GM19468 (cell line): ENCODE measurements around the gene ADARB2.

Source experiments
- ATAC-seq: cut with Tn5 transposase; IDR thresholded peaks from one replicate; pipeline ENCODE4 v1.9.1; 2021; ENCODE audit warnings: mild to moderate bottlenecking, moderate library complexity, moderate number of reproducible peaks; ENCODE audit not compliant: unreplicated experiment; ENCODE audit errors: extremely low read depth

Gene ADARB2

GRCh38 chr10:1149793-1150637 lies 587.3 kb downstream of the ADARB2 start:
- no peak for ATAC-seq

GRCh38 chr10:1148855-1149605 lies 588.3 kb downstream of the ADARB2 start:
- no peak for ATAC-seq

- no peak for ATAC-seq
Measured at GRCh38 chr10:1147810-1148209, 589.5 kb downstream of the ADARB2 start.

GRCh38 chr10:1142596-1142995 lies 594.7 kb downstream of the ADARB2 start:
- no peak for ATAC-seq

- ATAC-seq, result no peak
Measured at GRCh38 chr10:1141701-1142100, 595.6 kb downstream of the ADARB2 start.

GRCh38 chr10:1141261-1141660 lies 596.1 kb downstream of the ADARB2 start:
- ATAC-seq, result no peak

- no peak for ATAC-seq
Measured at GRCh38 chr10:1138529-1138928, 598.8 kb downstream of the ADARB2 start.

GRCh38 chr10:1137499-1138163 lies 599.7 kb downstream of the ADARB2 start:
- no peak for ATAC-seq

GRCh38 chr10:1136268-1136667 lies 601.1 kb downstream of the ADARB2 start:
- ATAC-seq, result no peak

- no peak for ATAC-seq
Measured at GRCh38 chr10:1134156-1134555, 603.2 kb downstream of the ADARB2 start.

- ATAC-seq, result no peak
Measured at GRCh38 chr10:1133495-1134045, 603.8 kb downstream of the ADARB2 start.

- ATAC-seq, result no peak
Measured at GRCh38 chr10:1132584-1132983, 604.7 kb downstream of the ADARB2 start.

GRCh38 chr10:1130995-1131790 lies 606.1 kb downstream of the ADARB2 start:
- no peak for ATAC-seq

GRCh38 chr10:1130226-1130625 lies 607.1 kb downstream of the ADARB2 start:
- no peak for ATAC-seq

GRCh38 chr10:1128649-1129048 lies 608.7 kb downstream of the ADARB2 start:
- no peak for ATAC-seq

- no peak for ATAC-seq
Measured at GRCh38 chr10:1128115-1128514, 609.2 kb downstream of the ADARB2 start.

- no peak for ATAC-seq
Measured at GRCh38 chr10:1127629-1128028, 609.7 kb downstream of the ADARB2 start.
